Erythroblast (primary cell): ENCODE measurements around the gene AMPH.

ENCODE experiments used
- GATA1 ChIP-seq: IDR thresholded peaks from 2 replicates; pipeline ENCODE4 v1.6.1; 2011; ENCODE audit warnings: low read depth, mild to moderate bottlenecking, control low read depth, low read length, moderate library complexity
- POLR2A ChIP-seq: IDR thresholded peaks from 2 replicates; pipeline ENCODE4 v1.6.1; 2011; ENCODE audit warnings: mild to moderate bottlenecking, low read length

- no peak for TF ChIP-seq POLR2A
- TF ChIP-seq GATA1: no peak
These were observed 6.8 kb upstream of the AMPH start for GRCh38 chr7:38637957-38638356.
